ENCODE results near the gene ASB7. TPM values are rescaled to one million over a fixed set of nuclear protein-coding genes. Genes with fewer than 3 reads are reported as not detected.

The ASB7 gene
- total RNA-seq, 2 experiments from 2014 or later, result 16.6 to 19.5 TPM

DNA sequence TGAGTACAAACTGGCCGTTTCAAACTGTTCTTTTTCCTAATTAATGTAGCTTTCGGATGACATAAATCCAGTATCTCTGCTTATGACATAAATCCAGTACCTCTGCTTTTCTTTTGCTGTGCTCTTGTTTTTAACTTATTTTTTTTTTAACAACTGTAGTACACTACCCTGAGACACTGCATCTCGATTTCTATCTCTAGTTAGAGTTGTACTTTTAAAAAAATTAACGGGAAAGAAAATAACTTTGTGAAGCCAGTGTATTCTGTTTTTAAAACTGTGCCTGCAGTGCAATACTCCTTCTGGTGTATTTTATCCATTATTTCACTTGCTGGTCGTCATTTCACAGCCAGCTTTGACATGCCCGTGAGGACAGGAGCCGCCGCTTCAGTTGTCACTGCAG lies 46.6 kb downstream of the ASB7 start:
- intact Hi-C loops (cut with DNase I, micrococcal nuclease), result no loop called here
- CTCF ChIA-PET, result no interaction called here
- no peaks in the 10 kb centered on the region for H3K9me3 Mint-ChIP-seq (ENCODE audit: low read depth)
- H3K27ac Mint-ChIP-seq, result no peak overlapping the region
- DNase-seq (no peak), ATAC-seq (no peak)
- peaks cover 3% of the 10 kb centered on the region for H3K4me1 Mint-ChIP-seq
- peaks cover 5% of the 10 kb centered on the region for H3K36me3 Mint-ChIP-seq (ENCODE audit: low read depth)
- no peak overlapping the region for H3K4me3 Mint-ChIP-seq
- no peaks in the 10 kb centered on the region for H3K27me3 Mint-ChIP-seq
- POLR2A ChIA-PET, result interaction anchor here (0.6 kb wide), 1 partner anchor 965 kb away, joined by 8 read pairs; no protein-coding TSS in a partner anchor

DNA sequence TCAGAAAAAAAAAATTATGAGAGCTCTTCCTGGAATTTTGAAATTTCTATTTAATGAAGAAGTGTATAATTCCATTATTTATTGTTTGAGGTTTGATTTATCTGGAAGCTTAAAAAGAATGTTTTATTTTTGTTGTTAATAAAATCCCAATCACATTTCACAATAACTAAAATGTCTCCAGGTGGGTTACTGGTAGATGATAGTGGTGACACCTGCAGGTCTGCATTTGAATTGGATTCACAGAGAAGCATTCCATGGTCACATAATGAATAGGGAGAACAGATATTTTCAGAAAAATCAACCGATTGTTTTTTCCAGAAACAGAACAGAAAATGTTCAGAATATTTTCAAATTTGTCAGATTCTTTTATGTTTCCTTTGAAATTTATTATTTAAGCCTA lies 48.3 kb downstream of the ASB7 start:
- Mint-ChIP-seq H3K27me3 (no peaks in the 10 kb centered on the region), H3K9me3 (ENCODE audit: low read depth) (no peaks in the 10 kb centered on the region), H3K4me3 (no peak overlapping the region), H3K4me1 (no peaks in the 10 kb centered on the region), H3K36me3 (ENCODE audit: low read depth) (peaks cover 5% of the 10 kb centered on the region), H3K27ac (no peak overlapping the region)
- CTCF ChIA-PET, result interaction anchor here (0.6 to 0.7 kb wide), 3 partner anchors 10 to 301 kb away, joined by 3 to 4 read pairs (median 3); no protein-coding TSS in a partner anchor
- no peak for DNase-seq
- ATAC-seq, result no peak
- POLR2A ChIA-PET, result no interaction called here
- intact Hi-C loops (cut with DNase I, micrococcal nuclease), result no loop called here

- Mint-ChIP-seq H3K9me3 (ENCODE audit: low read depth) (no peaks in the 10 kb centered on the region), H3K36me3 (ENCODE audit: low read depth) (peaks cover 5% of the 10 kb centered on the region), H3K27ac (no peak overlapping the region), H3K4me3 (no peak overlapping the region), H3K27me3 (no peaks in the 10 kb centered on the region), H3K4me1 (no peaks in the 10 kb centered on the region)
- DNase-seq (no peak), ATAC-seq (no peak)
- CTCF ChIA-PET, result no interaction called here
- POLR2A ChIA-PET, result no interaction called here
- intact Hi-C loops (cut with DNase I, micrococcal nuclease), result no loop called here
These were observed 48.9 kb downstream of the ASB7 start for GRCh38 chr15:100651253-100651652.

GRCh38 chr15:100652116-100652515 lies 49.7 kb downstream of the ASB7 start:
- ATAC-seq, result no peak
- no peak overlapping the region for H3K4me3 Mint-ChIP-seq
- CTCF ChIA-PET, result interaction anchor here (0.8 kb wide), 1 partner anchor 16 kb away, joined by 3 read pairs; no protein-coding TSS in a partner anchor
- no peaks in the 10 kb centered on the region for H3K9me3 Mint-ChIP-seq (ENCODE audit: low read depth)
- H3K27me3 Mint-ChIP-seq, result no peaks in the 10 kb centered on the region
- no peaks in the 10 kb centered on the region for H3K4me1 Mint-ChIP-seq
- intact Hi-C loops (cut with DNase I, micrococcal nuclease), result no loop called here
- DNase-seq, result no peak
- H3K36me3 Mint-ChIP-seq (ENCODE audit: low read depth), result peaks cover 5% of the 10 kb centered on the region
- POLR2A ChIA-PET, result no interaction called here
- no peak overlapping the region for H3K27ac Mint-ChIP-seq

DNA sequence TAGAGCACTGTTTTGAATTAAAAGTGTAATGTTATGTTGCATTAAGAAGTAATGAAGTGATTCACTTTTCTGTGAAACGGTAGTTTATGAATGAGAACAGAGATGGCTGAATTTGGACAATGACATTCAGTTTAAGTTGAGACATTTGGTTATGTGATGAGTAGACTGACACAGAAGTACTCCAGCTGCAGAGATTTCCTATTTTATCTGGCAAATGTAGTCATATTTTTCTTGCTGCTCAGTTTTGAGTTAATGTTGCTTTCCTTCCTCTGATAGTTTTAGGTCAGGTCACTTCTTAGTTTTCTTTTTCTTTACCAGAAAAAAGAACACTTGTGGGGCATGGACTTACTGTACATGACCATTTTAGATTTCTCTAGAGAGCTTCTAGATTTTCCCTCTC lies 51.2 kb downstream of the ASB7 start:
- intact Hi-C loops (cut with DNase I, micrococcal nuclease), result no loop called here
- no peaks in the 10 kb centered on the region for H3K9me3 Mint-ChIP-seq (ENCODE audit: low read depth)
- peaks cover 4% of the 10 kb centered on the region for H3K36me3 Mint-ChIP-seq (ENCODE audit: low read depth)
- ChIA-PET CTCF (interaction anchor here (1.1 kb wide), 1 partner anchor 29 kb away, joined by 3 read pairs; no protein-coding TSS in a partner anchor), POLR2A (no interaction called here)
- H3K27me3 Mint-ChIP-seq, result no peaks in the 10 kb centered on the region
- ATAC-seq, result no peak
- no peak for DNase-seq
- H3K4me1 Mint-ChIP-seq, result no peaks in the 10 kb centered on the region
- H3K27ac Mint-ChIP-seq, result no peak overlapping the region
- H3K4me3 Mint-ChIP-seq, result no peak overlapping the region

DNA sequence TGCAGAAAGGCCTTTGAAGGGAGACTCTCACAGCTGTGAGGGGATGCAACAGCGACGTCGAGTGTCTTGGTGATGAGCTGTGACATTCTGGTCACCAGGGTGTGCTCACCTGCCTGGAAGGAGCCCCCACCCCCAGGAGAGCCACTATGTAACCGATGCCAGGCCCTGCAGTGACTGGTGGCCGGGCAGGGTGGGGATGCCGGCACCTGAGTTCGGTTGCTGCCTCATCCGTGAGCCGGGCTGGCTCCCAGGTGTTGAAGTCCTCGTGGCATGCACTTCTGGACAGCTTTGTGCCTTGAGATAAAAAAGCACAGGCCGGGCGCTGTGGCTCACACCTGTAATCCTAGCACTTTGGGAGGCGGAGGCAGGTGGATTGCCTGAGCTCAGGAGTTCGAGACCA lies 56.5 kb downstream of the ASB7 start:
- peaks cover 2% of the 10 kb centered on the region for H3K27me3 Mint-ChIP-seq
- H3K36me3 Mint-ChIP-seq (ENCODE audit: low read depth), result no peaks in the 10 kb centered on the region
- DNase-seq (no peak), ATAC-seq (no peak)
- H3K4me3 Mint-ChIP-seq, result no peak overlapping the region
- POLR2A ChIA-PET, result no interaction called here
- H3K27ac Mint-ChIP-seq, result no peak overlapping the region
- intact Hi-C loops (cut with DNase I, micrococcal nuclease), result no loop called here
- no peaks in the 10 kb centered on the region for H3K4me1 Mint-ChIP-seq
- H3K9me3 Mint-ChIP-seq (ENCODE audit: low read depth), result no peaks in the 10 kb centered on the region
- CTCF ChIA-PET, result no interaction called here

DNA sequence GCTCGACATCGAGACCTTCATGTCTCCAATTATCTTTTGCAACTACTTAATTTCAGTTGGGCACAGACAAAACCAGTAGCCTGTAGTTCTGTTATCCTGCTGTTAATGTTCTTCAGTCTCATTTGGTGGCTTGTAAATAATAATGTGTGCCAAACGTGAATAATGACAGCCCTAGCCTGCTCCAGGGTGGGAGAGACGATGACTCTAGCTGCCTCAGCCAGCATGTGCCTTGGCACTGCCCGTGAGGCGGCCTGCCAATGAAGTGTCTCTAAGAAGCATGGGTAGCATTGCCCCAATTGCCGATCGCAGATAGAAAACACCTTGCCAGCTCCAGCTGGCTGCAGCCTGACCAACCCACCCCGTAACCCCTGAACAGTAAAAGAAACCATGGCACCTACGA lies 58.8 kb downstream of the ASB7 start:
- Mint-ChIP-seq H3K27me3 (peaks cover 7% of the 10 kb centered on the region), H3K27ac (no peak overlapping the region), H3K9me3 (ENCODE audit: low read depth) (no peaks in the 10 kb centered on the region), H3K4me1 (no peaks in the 10 kb centered on the region), H3K4me3 (no peak overlapping the region), H3K36me3 (ENCODE audit: low read depth) (no peaks in the 10 kb centered on the region)
- DNase-seq (no peak), ATAC-seq (no peak)
- intact Hi-C loops (cut with DNase I, micrococcal nuclease), result no loop called here
- ChIA-PET POLR2A (no interaction called here), CTCF (no interaction called here)

DNA sequence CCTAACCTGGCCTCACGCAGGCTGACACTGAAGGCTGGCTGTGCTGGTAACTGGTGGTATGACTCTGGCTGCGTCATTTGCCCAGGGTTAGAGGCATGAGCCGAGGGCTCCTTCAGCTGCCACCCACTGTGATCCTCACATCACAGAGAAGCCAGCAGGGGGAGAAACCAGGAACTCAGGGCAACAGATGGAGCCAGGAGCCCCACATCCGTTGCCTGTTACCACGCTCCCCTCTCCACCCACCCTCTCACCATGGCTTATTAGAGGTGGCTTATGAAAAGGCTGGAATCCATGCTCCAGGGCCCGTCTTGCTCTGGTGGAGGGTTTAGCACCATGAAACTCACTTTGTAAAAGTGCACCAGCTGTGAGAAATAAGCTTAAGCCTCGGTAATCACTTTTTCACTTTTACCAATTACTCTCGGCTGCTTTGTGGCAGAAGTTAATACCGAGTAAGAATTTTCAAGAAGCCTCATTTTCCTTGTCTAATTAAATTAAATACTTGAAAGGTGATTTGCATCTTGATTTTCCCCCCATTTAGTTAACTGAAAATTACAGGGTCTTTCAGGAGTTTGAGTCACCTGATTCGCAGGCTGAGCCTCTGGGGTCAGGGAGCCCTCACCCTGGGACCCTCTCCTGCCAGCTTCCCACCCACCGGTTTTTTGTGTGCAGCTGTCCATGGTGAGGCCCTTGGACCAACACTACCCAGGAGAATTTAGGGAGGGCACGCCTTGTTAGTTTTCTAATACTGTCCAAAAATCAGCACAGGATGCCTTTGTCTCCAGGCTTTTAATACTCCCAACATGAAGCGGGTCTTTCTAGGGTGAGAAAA lies 60.9 kb downstream of the ASB7 start:
- ChIA-PET POLR2A (no interaction called here), CTCF (no interaction called here)
- no peak for DNase-seq
- Mint-ChIP-seq H3K27me3 (peaks cover 7% of the 10 kb centered on the region), H3K4me3 (no peak overlapping the region), H3K9me3 (ENCODE audit: low read depth) (no peaks in the 10 kb centered on the region), H3K36me3 (ENCODE audit: low read depth) (no peaks in the 10 kb centered on the region), H3K27ac (no peak overlapping the region), H3K4me1 (no peaks in the 10 kb centered on the region)
- intact Hi-C loops (cut with DNase I, micrococcal nuclease), result no loop called here
- peak; percentile 33 for ATAC-seq

DNA sequence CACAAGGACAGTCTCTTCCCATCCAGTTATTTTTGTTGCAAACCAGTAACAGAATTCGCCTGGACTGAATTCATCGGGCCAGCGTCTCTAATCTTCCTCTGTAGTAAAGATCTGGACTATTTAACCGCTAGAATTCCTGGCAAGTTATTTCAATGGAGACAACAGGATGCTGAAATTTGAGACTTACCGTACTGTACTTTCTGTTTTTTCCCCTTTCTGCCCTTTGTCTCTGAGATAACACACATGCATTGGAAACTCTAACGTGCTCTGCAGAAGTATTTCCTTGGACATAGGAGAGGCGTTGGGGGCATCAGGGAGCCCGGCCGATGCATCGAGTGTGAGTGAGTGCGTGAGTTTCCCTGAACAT lies 61.5 kb downstream of the ASB7 start:
- DNase-seq, result no peak
- ChIA-PET CTCF (no interaction called here), POLR2A (no interaction called here)
- Mint-ChIP-seq H3K9me3 (ENCODE audit: low read depth) (no peaks in the 10 kb centered on the region), H3K27ac (no peak overlapping the region), H3K4me1 (no peaks in the 10 kb centered on the region), H3K4me3 (no peak overlapping the region), H3K27me3 (peaks cover 7% of the 10 kb centered on the region), H3K36me3 (ENCODE audit: low read depth) (no peaks in the 10 kb centered on the region)
- no peak for ATAC-seq
- intact Hi-C loops (cut with DNase I, micrococcal nuclease), result no loop called here

DNA sequence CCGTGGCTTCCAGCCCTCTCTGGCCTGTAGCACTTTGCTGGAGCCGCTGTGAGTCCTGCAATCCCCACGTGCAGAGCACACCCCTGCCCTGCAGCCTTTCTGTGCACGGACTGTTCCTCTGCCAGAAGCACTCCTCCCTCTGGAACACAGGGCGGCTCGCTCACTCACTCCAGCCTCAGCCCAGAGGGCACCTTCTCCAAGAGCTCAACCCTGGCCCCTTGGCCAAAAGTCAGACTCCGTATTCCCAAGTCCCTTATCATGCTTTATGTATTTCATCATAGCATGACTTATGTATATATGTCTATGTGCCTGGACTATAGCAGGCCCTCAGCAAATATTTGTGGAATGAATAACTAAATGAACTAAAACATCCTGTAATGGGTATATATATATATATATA lies 63.2 kb downstream of the ASB7 start:
- intact Hi-C loops (cut with DNase I, micrococcal nuclease), result no loop called here
- H3K4me1 Mint-ChIP-seq, result no peaks in the 10 kb centered on the region
- H3K36me3 Mint-ChIP-seq (ENCODE audit: low read depth), result no peaks in the 10 kb centered on the region
- peaks cover 7% of the 10 kb centered on the region for H3K27me3 Mint-ChIP-seq
- ATAC-seq (no peak), DNase-seq (no peak)
- CTCF ChIA-PET, result interaction anchor here (0.6 kb wide), 1 partner anchor 47 kb away, joined by 3 read pairs; no protein-coding TSS in a partner anchor
- H3K9me3 Mint-ChIP-seq (ENCODE audit: low read depth), result no peaks in the 10 kb centered on the region
- no peak overlapping the region for H3K27ac Mint-ChIP-seq
- no peak overlapping the region for H3K4me3 Mint-ChIP-seq
- POLR2A ChIA-PET, result no interaction called here

DNA sequence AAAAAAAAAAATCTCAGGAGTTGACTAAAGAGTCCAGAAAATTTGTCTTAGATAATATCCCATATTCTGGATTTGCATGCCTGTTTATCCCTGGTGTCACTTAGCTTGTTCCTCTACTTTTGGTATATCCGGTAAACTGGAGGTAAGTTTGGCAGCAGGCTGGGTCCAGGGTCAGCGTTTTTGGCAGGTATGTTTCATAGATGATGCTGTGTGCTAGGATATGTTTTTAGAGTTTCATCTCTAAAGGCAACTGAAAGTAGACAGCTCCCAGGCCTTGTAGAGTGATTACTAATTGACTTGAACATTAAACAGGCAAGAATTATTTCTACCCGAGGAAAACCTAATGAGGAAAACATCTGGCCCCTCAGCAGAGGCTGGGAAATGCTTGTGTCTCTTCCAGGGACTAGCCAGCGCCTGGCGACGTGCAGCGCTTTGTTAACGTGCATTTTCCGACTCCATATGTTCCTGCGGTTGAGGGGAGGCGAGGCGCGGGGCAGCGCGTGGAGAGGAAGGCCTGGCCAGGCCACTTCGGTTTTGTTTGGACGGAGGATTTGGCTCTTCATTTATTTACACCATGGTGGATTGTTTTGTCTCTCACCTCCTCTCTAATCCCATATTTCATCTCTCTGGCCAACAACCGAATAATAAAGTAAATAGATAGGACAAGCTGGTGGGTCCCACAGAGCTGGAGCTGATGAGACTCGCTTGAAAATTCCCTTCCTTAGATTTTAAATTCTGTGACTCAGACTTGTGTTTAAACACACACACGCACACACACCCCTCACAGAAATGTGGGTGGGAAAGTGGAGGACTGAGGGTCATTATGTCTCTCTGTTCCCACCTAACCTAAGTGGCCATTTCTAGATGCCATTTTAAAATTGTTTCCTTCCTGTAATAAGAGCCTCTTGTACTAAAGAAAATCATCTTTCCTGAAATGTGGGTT lies 65.3 kb downstream of the ASB7 start:
- intact Hi-C loops (cut with DNase I, micrococcal nuclease), result no loop called here
- POLR2A ChIA-PET, result no interaction called here

DNA sequence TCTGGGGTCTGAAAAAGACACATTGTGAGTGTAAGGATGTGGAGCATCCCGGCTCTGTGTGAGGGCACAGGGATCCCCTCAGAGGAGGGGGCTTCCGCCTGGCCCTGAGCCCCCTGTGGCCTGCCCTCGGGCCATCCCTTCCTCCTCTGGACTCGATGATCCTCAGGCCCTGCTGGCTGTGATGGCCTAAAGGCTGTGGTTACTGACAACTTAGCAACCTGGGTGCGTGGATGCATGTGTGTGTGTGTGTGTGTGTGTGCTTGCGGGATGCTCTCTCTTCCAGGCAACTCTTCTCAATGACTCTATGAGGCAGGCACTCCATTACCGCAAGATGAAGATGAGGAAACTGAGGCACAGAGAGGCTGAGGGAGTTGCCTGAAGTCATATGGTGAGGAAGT lies 66.0 kb downstream of the ASB7 start:
- H3K36me3 Mint-ChIP-seq (ENCODE audit: low read depth), result no peaks in the 10 kb centered on the region
- intact Hi-C loops (cut with DNase I, micrococcal nuclease), result no loop called here
- CTCF ChIA-PET, result no interaction called here
- peaks cover 5% of the 10 kb centered on the region for H3K27me3 Mint-ChIP-seq
- H3K27ac Mint-ChIP-seq, result no peak overlapping the region
- no peaks in the 10 kb centered on the region for H3K4me1 Mint-ChIP-seq
- no peak overlapping the region for H3K4me3 Mint-ChIP-seq
- ATAC-seq (no peak), DNase-seq (no peak)
- H3K9me3 Mint-ChIP-seq (ENCODE audit: low read depth), result no peaks in the 10 kb centered on the region
- POLR2A ChIA-PET, result no interaction called here

More for the DNA sequence above, 65.3 kb downstream of the ASB7 start:
- DNase-seq (no peak), ATAC-seq (no peak)
- CTCF ChIA-PET, result no interaction called here
- Mint-ChIP-seq H3K36me3 (ENCODE audit: low read depth) (no peaks in the 10 kb centered on the region), H3K27ac (no peak overlapping the region), H3K4me1 (no peaks in the 10 kb centered on the region), H3K27me3 (peaks cover 6% of the 10 kb centered on the region), H3K9me3 (ENCODE audit: low read depth) (no peaks in the 10 kb centered on the region), H3K4me3 (no peak overlapping the region)

All from activated CD4-positive, alpha-beta T cell treated with anti-CD3 and anti-CD28 coated beads for 36 hours (primary cell).